HepG2 (cell line): ENCODE data around the gene PARVA. TPM values are rescaled to one million over a fixed set of nuclear protein-coding genes. Genes with fewer than 3 reads are reported as not detected.
"Not testable (repeated sequence)": the region's sequence is repeated elsewhere in the genome, so short reads cannot be mapped to it uniquely, and the experiment has no call there.

Experiments used
- ATAC-seq: fragments of 200-7000 bp; cut with Tn5 transposase; 3 replicates; pipeline ENCODE4 v1.9.1; 2020; ENCODE audit warnings: mild to moderate bottlenecking, moderate library complexity
- BruUV-seq: library from RNA; stranded (reverse); fragments of 400-500 nt; replicated peaks from 2 replicates; lab custom pipeline; 2021; lab: Mats Ljungman, UMichigan
- CTCF ChIA-PET: fragments of 300-600 bp; formaldehyde crosslinking; extraction: SDS; loops from one replicate; lab custom pipeline; 2021; ENCODE audit warnings: low total read pairs, inconsistent platforms, low intra/inter-chr PET ratio; lab: Yijun Ruan, JAX
- POLR2A ChIA-PET: fragments of 350-600 bp; sonication (Branson Sonifier 250); formaldehyde crosslinking; loops from one replicate; lab custom pipeline; 2020; ENCODE audit warnings: antibody characterized with exemption, inconsistent platforms; lab: Yijun Ruan, JAX
- DNase-seq: peaks from one replicate; pipeline ENCODE4 v3.0.0-alpha.2; 2015; ENCODE audit warnings: low spot score
- FAIRE-seq: peaks from 3 replicates; lab custom pipeline; 2011; peaks lifted over from hg19 to GRCh38; lab: Jason Lieb, UNC
- H2AFZ ChIP-seq: one replicate; pipeline ENCODE4 v1.6.1; 2011; ENCODE audit warnings: low read length, inconsistent platforms
- H3K27ac ChIP-seq: fragments of 300-600 bp; 3 replicates; pipeline ENCODE4 v1.8.0; 2011; ENCODE audit warnings: mixed run types, mild to moderate bottlenecking, mixed read lengths, low read length, inconsistent platforms; ENCODE audit not compliant: insufficient read depth; ENCODE audit errors: extremely low read length
- H3K27me3 ChIP-seq, 2 experiments: fragments of 200-600 bp in 1 of 2; 2 replicates in 1 of 2; 3 replicates in 1 of 2; pipeline versions ENCODE4 v1.6.0 to v1.8.0; 2011; ENCODE audit warnings: low read length in 2 of 2, mild to moderate bottlenecking in 2 of 2, moderate library complexity in 2 of 2, inconsistent platforms in 1 of 2; ENCODE audit not compliant: insufficient read depth in 2 of 2, control insufficient read depth in 1 of 2
- H3K36me3 ChIP-seq, 2 experiments: fragments of 200-600 bp in 1 of 2; replicated peaks in 1 of 2; 2 replicates in 1 of 2; 3 replicates in 1 of 2; pipeline versions ENCODE4 v1.5.1 to v1.8.0; 2011; ENCODE audit warnings: low read length in 2 of 2, inconsistent platforms in 1 of 2; ENCODE audit not compliant: insufficient read depth in 2 of 2, control insufficient read depth in 1 of 2
- H3K4me1 ChIP-seq: 2 replicates; pipeline ENCODE4 v1.5.1; 2012; ENCODE audit warnings: low read length, inconsistent platforms; ENCODE audit not compliant: insufficient read depth
- H3K4me2 ChIP-seq: 2 replicates; pipeline ENCODE4 v1.6.0; 2011; ENCODE audit warnings: low read depth, low read length, inconsistent platforms
- H3K4me3 ChIP-seq, 3 experiments: fragments of 200-600 bp in 1 of 3; sonication (generic), shearing (Covaris generic) in 1 of 3; replicated peaks in 1 of 3; 2 replicates each; pipeline ENCODE4 v1.5.1; 2011 to 2016; ENCODE audit warnings: low read length in 3 of 3, inconsistent platforms in 2 of 3, low read depth in 2 of 3, mild to moderate bottlenecking in 2 of 3, control low read depth in 1 of 3, mixed read lengths in 1 of 3; ENCODE audit not compliant: insufficient read depth in 1 of 3
- H3K79me2 ChIP-seq: one replicate; pipeline ENCODE4 v1.6.1; 2011; ENCODE audit warnings: low read length, inconsistent platforms; ENCODE audit not compliant: insufficient read depth
- H3K9ac ChIP-seq: 2 replicates; pipeline ENCODE4 v1.6.0; 2011; ENCODE audit warnings: mild to moderate bottlenecking, low read depth, low read length, inconsistent platforms; ENCODE audit not compliant: insufficient read depth
- H3K9me3 ChIP-seq: 2 replicates; pipeline ENCODE4 v1.5.1; 2012; ENCODE audit warnings: mild to moderate bottlenecking, low read length
- H4K20me1 ChIP-seq: 2 replicates; pipeline ENCODE4 v1.6.0; 2011; ENCODE audit warnings: inconsistent platforms, mild to moderate bottlenecking, low read length, moderate library complexity; ENCODE audit not compliant: insufficient read depth
- DR1 ChIP-seq: sonication (generic); formaldehyde crosslinking; IDR thresholded peaks from 2 replicates; pipeline ENCODE4 v1.8.0; 2021; ENCODE audit warnings: mild to moderate bottlenecking, missing genetic modification reagents, inconsistent platforms
- ELF3 ChIP-seq: IDR thresholded peaks from 2 replicates; pipeline ENCODE4 v1.6.1; 2016; ENCODE audit warnings: missing genetic modification reagents, missing compliant biosample characterization
- ETV5 ChIP-seq: IDR thresholded peaks from 2 replicates; pipeline ENCODE4 v1.6.1; 2018; ENCODE audit warnings: missing biosample characterization, missing genetic modification reagents, inconsistent platforms, borderline replicate concordance
- FOXA3 ChIP-seq: IDR thresholded peaks from 2 replicates; pipeline ENCODE4 v1.6.1; 2016; ENCODE audit warnings: missing genetic modification reagents, missing compliant biosample characterization
- GABPA ChIP-seq, 2 experiments: IDR thresholded peaks; 2 replicates each; pipeline ENCODE4 v1.6.1; 2011 to 2016; ENCODE audit warnings: low read depth in 2 of 2, low read length in 1 of 2, missing biosample characterization in 1 of 2, missing genetic modification characterization in 1 of 2
- GABPB1 ChIP-seq: IDR thresholded peaks from 2 replicates; pipeline ENCODE4 v1.6.1; 2016; ENCODE audit warnings: mild to moderate bottlenecking, missing genetic modification reagents, moderate library complexity, missing compliant biosample characterization
- HDAC1 ChIP-seq: sonication (generic); formaldehyde crosslinking; IDR thresholded peaks from 2 replicates; pipeline ENCODE4 v1.5.1; 2020; ENCODE audit warnings: mild to moderate bottlenecking, missing genetic modification reagents
- NONO ChIP-seq, 2 experiments: fragments of 450-650 bp in 1 of 2; sonication (generic) in 1 of 2; formaldehyde crosslinking in 1 of 2; IDR thresholded peaks in 1 of 2; conservative IDR thresholded peaks in 1 of 2; 2 replicates each; pipeline versions ENCODE4 v1.6.1 to v1.8.0; 2017 to 2022; ENCODE audit warnings: mild to moderate bottlenecking in 1 of 2, missing genetic modification reagents in 1 of 2, moderate library complexity in 1 of 2
- SOX6 ChIP-seq, 2 experiments: fragments of 450-650 bp in 1 of 2; sonication (generic) in 1 of 2; formaldehyde crosslinking in 1 of 2; IDR thresholded peaks; 2 replicates each; pipeline versions ENCODE4 v1.4.0 to v1.6.1; 2017 to 2020; ENCODE audit warnings: antibody characterized with exemption in 1 of 2, mild to moderate bottlenecking in 1 of 2, missing genetic modification reagents in 1 of 2
- STAG1 ChIP-seq: sonication (generic); formaldehyde crosslinking; IDR thresholded peaks from 2 replicates; pipeline ENCODE4 v1.4.0; 2020; ENCODE audit warnings: missing genetic modification reagents
- ZNF292 ChIP-seq: sonication (generic); formaldehyde crosslinking; IDR thresholded peaks from 2 replicates; pipeline ENCODE4 v1.8.1; 2022; ENCODE audit warnings: mild to moderate bottlenecking, low read depth, missing genetic modification reagents, borderline replicate concordance
- WGBS: methylation state at CpG from one replicate; pipeline ENCODE4 v1.1.6; 2017; ENCODE audit warnings: low lambda C conversion rate; 5-methylcytosine and 5-hydroxymethylcytosine counted together
- in situ Hi-C: cut with HindIII; loops from 2 replicates; pipeline ENCODE4 v1.10.0; 2017; ENCODE audit warnings: low pct_unique_long_range_greater_than_20kb; ENCODE audit not compliant: extremely low pct_ligation_motif_present
- intact Hi-C: fragments of 100-400 bp; cut with micrococcal nuclease; formaldehyde crosslinking; loops from one replicate; pipeline ENCODE4 v1.10.0; 2022; ENCODE audit not compliant: unreplicated experiment
- polyA plus RNA-seq, 8 experiments: library from polyadenylated mRNA; depleted of rRNA in 3 of 8; stranded (reverse) in 7 of 8; unstranded in 1 of 8; fragments of >200 nt; fragmentation: Illumina TruSeq in 4 of 8; extraction: Trizol in 4 of 8; gene quantifications; 2 replicates each; pipeline versions ENCODE4 v1.2.1 to v1.2.3, GENCODE V29; 2011 to 2016; ENCODE audit warnings: low read depth in 4 of 8, missing spikeins in 1 of 8, mixed read lengths in 1 of 8; ENCODE audit not compliant: insufficient read depth in 1 of 8
- total RNA-seq, 5 experiments: library from RNA; depleted of rRNA; stranded (reverse); fragments of >200 nt; fragmentation: Illumina TruSeq; extraction: Trizol; gene quantifications; 2 replicates each; pipeline ENCODE4 v1.2.3, GENCODE V29; 2016; ENCODE audit warnings: low read depth in 1 of 5
- TF ChIP-seq, protein P1 (sequence below): sonication (generic); formaldehyde crosslinking; conservative IDR thresholded peaks from 2 replicates; pipeline ENCODE4 v1.4.0; 2020; ENCODE audit warnings: mild to moderate bottlenecking, missing genetic modification reagents, moderate library complexity
- TF ChIP-seq, protein P2 (sequence below): sonication (generic); formaldehyde crosslinking; IDR thresholded peaks from 2 replicates; pipeline ENCODE4 v1.4.0; 2020; ENCODE audit warnings: missing genetic modification reagents, borderline replicate concordance

Gene PARVA
- total and polyA plus RNA-seq, 2 of the 13 experiments (the other 11 are each of a cell fraction or from before 2014, with no cell fraction given): 5.9 to 9.1 TPM

DNA sequence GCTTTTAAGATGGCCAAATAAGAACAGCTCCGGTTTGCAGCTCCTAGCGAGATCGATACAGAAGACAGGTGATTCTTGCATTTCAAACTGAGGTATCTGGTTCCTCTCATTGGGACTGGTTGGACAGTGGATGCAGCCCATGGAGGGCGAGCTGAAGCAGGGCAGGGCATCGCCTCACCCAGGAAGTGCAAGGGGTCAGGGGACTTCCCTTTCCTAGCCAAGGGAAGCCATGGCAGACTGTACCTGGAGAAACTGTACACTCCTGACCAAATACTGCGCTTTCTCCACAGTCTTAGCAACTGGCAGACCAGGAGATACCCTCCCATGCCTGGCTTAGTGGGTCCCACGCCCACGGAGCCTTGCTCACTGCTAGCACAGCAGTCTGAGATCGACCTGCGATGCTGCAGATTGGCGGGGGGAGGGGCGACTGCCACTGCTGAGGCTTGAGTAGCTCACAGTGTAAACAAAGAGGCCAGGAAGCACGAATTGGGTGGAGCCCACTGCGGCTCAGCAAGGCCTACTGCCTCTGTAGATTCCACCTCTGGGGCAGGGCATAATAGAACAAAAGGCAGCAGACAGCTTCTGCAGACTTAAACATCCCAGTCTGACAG lies 11.3 kb upstream of the PARVA start:
- DNase-seq: peak; percentile 81
- in situ Hi-C loops; TF ChIP-seq GABPA (IDR thresholded peaks at IDR 0.05; ENCODE audit: low read depth, low read length); NONO (IDR thresholded peaks at IDR 0.05); SOX6 (IDR thresholded peaks at IDR 0.05): not testable (repeated sequence)
- WGBS: 94% methylated on average over 4 of the region's 14 CpGs
- TF ChIP-seq GABPA (CRISPR knock-in tag; IDR thresholded peaks at IDR 0.05; ENCODE audit: low read depth) (0 out of 2 replicates have a peak, but pooled peaks have one; percentile 4), ELF3 (CRISPR knock-in tag) (peak; percentile 36; the same call in 1 of the 2 replicates), NONO (CRISPR knock-in tag; conservative IDR thresholded peaks at IDR 0.05) (peak; percentile 33; the same call in 1 of the 2 replicates), ZNF292 (CRISPR knock-in tag) (peak; percentile 44; the same call in 1 of the 2 replicates), DR1 (CRISPR knock-in tag) (peak; percentile 42; the same call in 1 of the 2 replicates), STAG1 (CRISPR knock-in tag) (peak; percentile 6; the same call in 1 of the 2 replicates), SOX6 (CRISPR knock-in tag; IDR thresholded peaks at IDR 0.05) (peak; percentile 46), HDAC1 (peak; percentile 28; the same call in 1 of the 2 replicates), FOXA3 (peak; percentile 65), ETV5 (CRISPR knock-in tag) (peak; percentile 33; the same call in 1 of the 2 replicates), GABPB1 (CRISPR knock-in tag) (peak; percentile 12; the same call in 1 of the 2 replicates)
- TF ChIP-seq, protein P1, sequence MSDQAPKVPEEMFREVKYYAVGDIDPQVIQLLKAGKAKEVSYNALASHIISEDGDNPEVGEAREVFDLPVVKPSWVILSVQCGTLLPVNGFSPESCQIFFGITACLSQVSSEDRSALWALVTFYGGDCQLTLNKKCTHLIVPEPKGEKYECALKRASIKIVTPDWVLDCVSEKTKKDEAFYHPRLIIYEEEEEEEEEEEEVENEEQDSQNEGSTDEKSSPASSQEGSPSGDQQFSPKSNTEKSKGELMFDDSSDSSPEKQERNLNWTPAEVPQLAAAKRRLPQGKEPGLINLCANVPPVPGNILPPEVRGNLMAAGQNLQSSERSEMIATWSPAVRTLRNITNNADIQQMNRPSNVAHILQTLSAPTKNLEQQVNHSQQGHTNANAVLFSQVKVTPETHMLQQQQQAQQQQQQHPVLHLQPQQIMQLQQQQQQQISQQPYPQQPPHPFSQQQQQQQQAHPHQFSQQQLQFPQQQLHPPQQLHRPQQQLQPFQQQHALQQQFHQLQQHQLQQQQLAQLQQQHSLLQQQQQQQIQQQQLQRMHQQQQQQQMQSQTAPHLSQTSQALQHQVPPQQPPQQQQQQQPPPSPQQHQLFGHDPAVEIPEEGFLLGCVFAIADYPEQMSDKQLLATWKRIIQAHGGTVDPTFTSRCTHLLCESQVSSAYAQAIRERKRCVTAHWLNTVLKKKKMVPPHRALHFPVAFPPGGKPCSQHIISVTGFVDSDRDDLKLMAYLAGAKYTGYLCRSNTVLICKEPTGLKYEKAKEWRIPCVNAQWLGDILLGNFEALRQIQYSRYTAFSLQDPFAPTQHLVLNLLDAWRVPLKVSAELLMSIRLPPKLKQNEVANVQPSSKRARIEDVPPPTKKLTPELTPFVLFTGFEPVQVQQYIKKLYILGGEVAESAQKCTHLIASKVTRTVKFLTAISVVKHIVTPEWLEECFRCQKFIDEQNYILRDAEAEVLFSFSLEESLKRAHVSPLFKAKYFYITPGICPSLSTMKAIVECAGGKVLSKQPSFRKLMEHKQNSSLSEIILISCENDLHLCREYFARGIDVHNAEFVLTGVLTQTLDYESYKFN (CRISPR knock-in tag): peak; percentile 49
- TF ChIP-seq, protein P2, sequence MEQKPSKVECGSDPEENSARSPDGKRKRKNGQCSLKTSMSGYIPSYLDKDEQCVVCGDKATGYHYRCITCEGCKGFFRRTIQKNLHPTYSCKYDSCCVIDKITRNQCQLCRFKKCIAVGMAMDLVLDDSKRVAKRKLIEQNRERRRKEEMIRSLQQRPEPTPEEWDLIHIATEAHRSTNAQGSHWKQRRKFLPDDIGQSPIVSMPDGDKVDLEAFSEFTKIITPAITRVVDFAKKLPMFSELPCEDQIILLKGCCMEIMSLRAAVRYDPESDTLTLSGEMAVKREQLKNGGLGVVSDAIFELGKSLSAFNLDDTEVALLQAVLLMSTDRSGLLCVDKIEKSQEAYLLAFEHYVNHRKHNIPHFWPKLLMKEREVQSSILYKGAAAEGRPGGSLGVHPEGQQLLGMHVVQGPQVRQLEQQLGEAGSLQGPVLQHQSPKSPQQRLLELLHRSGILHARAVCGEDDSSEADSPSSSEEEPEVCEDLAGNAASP (CRISPR knock-in tag): 0 out of 2 replicates have a peak, but pooled peaks have one; percentile 24

More for the DNA sequence above, 11.3 kb upstream of the PARVA start:
- 0 out of 2 replicates have a peak overlapping the region, but pooled peaks have one; percentile 4 for H3K9ac ChIP-seq
- BruUV-seq, H3K27ac ChIP-seq, CTCF ChIA-PET, H3K27me3 ChIP-seq, H3K9me3 ChIP-seq, H3K79me2 ChIP-seq, H2AFZ ChIP-seq, H3K36me3 ChIP-seq, H4K20me1 ChIP-seq, FAIRE-seq: not testable (repeated sequence)
- peak overlapping the region; percentile 6 to 55 (median 15); a peak in 3 of 6 replicates for H3K4me3 ChIP-seq
- POLR2A ChIA-PET: interaction anchor here (0.6 to 2.2 kb wide), 2 partner anchors 11 to 15 kb away, joined by 3 to 34 read pairs; partner anchors contain the start of gene PARVA
- peak overlapping the region; percentile 68 for H3K4me2 ChIP-seq
- ATAC-seq: peak; percentile 83
- peaks cover 23% of the 10 kb centered on the region for H3K4me1 ChIP-seq
- intact Hi-C loops: loop anchor here (2.0 kb wide), 1 partner anchor 307 kb away; no protein-coding TSS in a partner anchor
